ENCODE data around the gene NT5DC3. TPM values are rescaled to one million over a fixed set of nuclear protein-coding genes. Genes with fewer than 3 reads are reported as not detected.
A peak's percentile ranks its signal among the peaks of the same experiment; 100 is the strongest.

The NT5DC3 gene
- total RNA-seq, 1 experiment from 2014 or later = 12.5 TPM

GRCh38 chr12:103819892-103820291 lies 21.1 kb downstream of the NT5DC3 start:
- DNase-seq (ENCODE audit: low spot score) (no peak), ATAC-seq (no peak)
- H3K27ac Mint-ChIP-seq = no peak overlapping the region
- no peak for TF ChIP-seq NR1H2 (CRISPR knock-in tag; IDR thresholded peaks at IDR 0.05)
- TF ChIP-seq JAZF1 (CRISPR knock-in tag; IDR thresholded peaks at IDR 0.05) = no peak
- TF ChIP-seq ZNF423 (CRISPR knock-in tag; IDR thresholded peaks at IDR 0.05) = no peak
- no peak for TF ChIP-seq OVOL2 (CRISPR knock-in tag; IDR thresholded peaks at IDR 0.05; ENCODE audit: borderline replicate concordance)
- no peak for TF ChIP-seq CREM (CRISPR knock-in tag; IDR thresholded peaks at IDR 0.05)
- TF ChIP-seq TP53 (CRISPR knock-in tag; IDR thresholded peaks at IDR 0.05) = no peak
- no peak for TF ChIP-seq NR2C2 (CRISPR knock-in tag; IDR thresholded peaks at IDR 0.05)
- TF ChIP-seq, protein P1, sequence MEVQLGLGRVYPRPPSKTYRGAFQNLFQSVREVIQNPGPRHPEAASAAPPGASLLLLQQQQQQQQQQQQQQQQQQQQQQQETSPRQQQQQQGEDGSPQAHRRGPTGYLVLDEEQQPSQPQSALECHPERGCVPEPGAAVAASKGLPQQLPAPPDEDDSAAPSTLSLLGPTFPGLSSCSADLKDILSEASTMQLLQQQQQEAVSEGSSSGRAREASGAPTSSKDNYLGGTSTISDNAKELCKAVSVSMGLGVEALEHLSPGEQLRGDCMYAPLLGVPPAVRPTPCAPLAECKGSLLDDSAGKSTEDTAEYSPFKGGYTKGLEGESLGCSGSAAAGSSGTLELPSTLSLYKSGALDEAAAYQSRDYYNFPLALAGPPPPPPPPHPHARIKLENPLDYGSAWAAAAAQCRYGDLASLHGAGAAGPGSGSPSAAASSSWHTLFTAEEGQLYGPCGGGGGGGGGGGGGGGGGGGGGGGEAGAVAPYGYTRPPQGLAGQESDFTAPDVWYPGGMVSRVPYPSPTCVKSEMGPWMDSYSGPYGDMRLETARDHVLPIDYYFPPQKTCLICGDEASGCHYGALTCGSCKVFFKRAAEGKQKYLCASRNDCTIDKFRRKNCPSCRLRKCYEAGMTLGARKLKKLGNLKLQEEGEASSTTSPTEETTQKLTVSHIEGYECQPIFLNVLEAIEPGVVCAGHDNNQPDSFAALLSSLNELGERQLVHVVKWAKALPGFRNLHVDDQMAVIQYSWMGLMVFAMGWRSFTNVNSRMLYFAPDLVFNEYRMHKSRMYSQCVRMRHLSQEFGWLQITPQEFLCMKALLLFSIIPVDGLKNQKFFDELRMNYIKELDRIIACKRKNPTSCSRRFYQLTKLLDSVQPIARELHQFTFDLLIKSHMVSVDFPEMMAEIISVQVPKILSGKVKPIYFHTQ (CRISPR knock-in tag; IDR thresholded peaks at IDR 0.05) = no peak
- TF ChIP-seq, protein P2, sequence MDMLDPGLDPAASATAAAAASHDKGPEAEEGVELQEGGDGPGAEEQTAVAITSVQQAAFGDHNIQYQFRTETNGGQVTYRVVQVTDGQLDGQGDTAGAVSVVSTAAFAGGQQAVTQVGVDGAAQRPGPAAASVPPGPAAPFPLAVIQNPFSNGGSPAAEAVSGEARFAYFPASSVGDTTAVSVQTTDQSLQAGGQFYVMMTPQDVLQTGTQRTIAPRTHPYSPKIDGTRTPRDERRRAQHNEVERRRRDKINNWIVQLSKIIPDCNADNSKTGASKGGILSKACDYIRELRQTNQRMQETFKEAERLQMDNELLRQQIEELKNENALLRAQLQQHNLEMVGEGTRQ (CRISPR knock-in tag; IDR thresholded peaks at IDR 0.05) = no peak
- TF ChIP-seq SOX15 (CRISPR knock-in tag; IDR thresholded peaks at IDR 0.05) = no peak
- no peak for TF ChIP-seq JUN (CRISPR knock-in tag; IDR thresholded peaks at IDR 0.05)
- TF ChIP-seq ETV6 (CRISPR knock-in tag; IDR thresholded peaks at IDR 0.05) = no peak
- no peak for TF ChIP-seq ATF2 (CRISPR knock-in tag; IDR thresholded peaks at IDR 0.05; ENCODE audit: borderline replicate concordance, low read depth)
- TF ChIP-seq ZNF281 (CRISPR knock-in tag; IDR thresholded peaks at IDR 0.05) = no peak
- 0 out of 2 replicates have a peak, but pooled peaks cover 3% of the 10 kb centered on the region for H3K4me1 Mint-ChIP-seq
- CTCF ChIA-PET = interaction anchor here (0.9 kb wide), 1 partner anchor 245 kb away, joined by 3 read pairs; no protein-coding TSS in a partner anchor
- POLR2A ChIA-PET = no interaction called here
- H3K27me3 Mint-ChIP-seq (ENCODE audit: low read depth) = no peaks in the 10 kb centered on the region
- H3K4me3 Mint-ChIP-seq = no peak overlapping the region
- peaks cover 15% of the 10 kb centered on the region for H3K9me3 Mint-ChIP-seq
- H3K36me3 Mint-ChIP-seq = peaks cover 16% of the 10 kb centered on the region

GRCh38 chr12:103819312-103819711 lies 21.7 kb downstream of the NT5DC3 start:
- 0 out of 2 replicates have a peak, but pooled peaks cover 3% of the 10 kb centered on the region for H3K4me1 Mint-ChIP-seq
- peaks cover 15% of the 10 kb centered on the region for H3K9me3 Mint-ChIP-seq
- H3K27ac Mint-ChIP-seq = no peak overlapping the region
- no peaks in the 10 kb centered on the region for H3K27me3 Mint-ChIP-seq (ENCODE audit: low read depth)
- CTCF ChIA-PET = interaction anchor here (0.9 kb wide), 1 partner anchor 244 kb away, joined by 3 read pairs; no protein-coding TSS in a partner anchor
- H3K36me3 Mint-ChIP-seq = peaks cover 18% of the 10 kb centered on the region
- POLR2A ChIA-PET = no interaction called here
- H3K4me3 Mint-ChIP-seq = no peak overlapping the region
- ATAC-seq (no peak), DNase-seq (ENCODE audit: low spot score) (no peak)
- TF ChIP-seq ZNF232 (CRISPR knock-in tag; IDR thresholded peaks at IDR 0.05) = no peak

DNA sequence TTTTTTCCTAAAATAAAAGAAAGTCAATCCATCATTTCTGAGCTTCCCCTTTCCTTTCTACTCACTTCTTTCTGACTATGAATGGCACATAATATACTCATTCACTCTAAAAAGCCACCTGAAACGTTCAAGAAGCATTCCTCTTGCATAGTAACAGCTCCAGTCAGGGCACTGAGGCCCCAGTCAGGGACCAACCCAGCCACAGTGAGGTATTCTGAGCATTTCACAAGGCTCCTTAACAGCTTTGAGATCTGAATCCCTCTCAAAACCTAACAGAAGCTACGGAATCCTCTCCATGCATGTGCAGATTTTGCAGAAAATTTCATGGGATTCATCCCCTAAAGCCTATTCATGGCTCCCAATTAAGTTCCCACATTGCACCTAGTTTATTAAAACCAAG lies 23.2 kb downstream of the NT5DC3 start:
- Mint-ChIP-seq H3K4me3 (no peak overlapping the region), H3K4me1 (0 out of 2 replicates have a peak, but pooled peaks cover 3% of the 10 kb centered on the region), H3K27me3 (ENCODE audit: low read depth) (no peaks in the 10 kb centered on the region), H3K36me3 (peaks cover 23% of the 10 kb centered on the region), H3K9me3 (peaks cover 15% of the 10 kb centered on the region), H3K27ac (peak overlapping the region; percentile 34; the same call in 1 of the 2 replicates)
- ChIA-PET POLR2A (no interaction called here), CTCF (no interaction called here)
- DNase-seq (ENCODE audit: low spot score) (no peak), ATAC-seq (no peak)
- TF ChIP-seq TCF7 (CRISPR knock-in tag; IDR thresholded peaks at IDR 0.05; ENCODE audit: low read depth) (no peak), USF1 (CRISPR knock-in tag; IDR thresholded peaks at IDR 0.05) (no peak), FOXP4 (CRISPR knock-in tag; IDR thresholded peaks at IDR 0.05) (no peak), JUN (CRISPR knock-in tag; IDR thresholded peaks at IDR 0.05) (no peak), FOXK1 (CRISPR knock-in tag; IDR thresholded peaks at IDR 0.05) (no peak), ATF1 (CRISPR knock-in tag; IDR thresholded peaks at IDR 0.05) (no peak), FOXP1 (CRISPR knock-in tag; IDR thresholded peaks at IDR 0.05; ENCODE audit: borderline replicate concordance) (no peak)
- TF ChIP-seq, protein P3, sequence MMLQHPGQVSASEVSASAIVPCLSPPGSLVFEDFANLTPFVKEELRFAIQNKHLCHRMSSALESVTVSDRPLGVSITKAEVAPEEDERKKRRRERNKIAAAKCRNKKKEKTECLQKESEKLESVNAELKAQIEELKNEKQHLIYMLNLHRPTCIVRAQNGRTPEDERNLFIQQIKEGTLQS (CRISPR knock-in tag; conservative IDR thresholded peaks at IDR 0.05) = no peak

All from WTC11 (cell line).